ENCODE data around the gene PDE10A. TPM values are rescaled to one million over a fixed set of nuclear protein-coding genes. Genes with fewer than 3 reads are reported as not detected.
"Not testable (repeated sequence)": the region's sequence is repeated elsewhere in the genome, so short reads cannot be mapped to it uniquely, and the experiment has no call there.

Gene PDE10A
- total RNA-seq, 6 experiments from 2014 or later = 1.2 to 2.0 (median 1.6) TPM; not detected in 2

- H3K4me1 Mint-ChIP-seq (ENCODE audit: low read depth) = no peaks in the 10 kb centered on the region
- H3K27me3 Mint-ChIP-seq (ENCODE audit: insufficient read depth) = no peaks in the 10 kb centered on the region
- no peak overlapping the region for H3K27ac Mint-ChIP-seq
- no peak overlapping the region for H3K4me3 Mint-ChIP-seq
- peaks cover 28% of the 10 kb centered on the region for H3K9me3 Mint-ChIP-seq
- no peak for TF ChIP-seq CTCF (IDR thresholded peaks at IDR 0.05)
- DNase-seq = no peak
- H3K36me3 Mint-ChIP-seq (ENCODE audit: low read depth) = peaks cover 2% of the 10 kb centered on the region
Observed at GRCh38 chr6:165566088-165566828, 96.8 kb downstream of the PDE10A start.

- Mint-ChIP-seq H3K4me1 (ENCODE audit: low read depth) (no peaks in the 10 kb centered on the region), H3K4me3 (no peak overlapping the region), H3K9me3 (peaks cover 31% of the 10 kb centered on the region), H3K36me3 (ENCODE audit: low read depth) (peaks cover 9% of the 10 kb centered on the region; the same call in 1 of the 2 replicates), H3K27me3 (ENCODE audit: insufficient read depth) (no peaks in the 10 kb centered on the region), H3K27ac (no peak overlapping the region)
- no peak for TF ChIP-seq CTCF (IDR thresholded peaks at IDR 0.05)
- no peak for DNase-seq
Observed at GRCh38 chr6:165562421-165563090, 100.5 kb downstream of the PDE10A start.

- TF ChIP-seq CTCF (IDR thresholded peaks at IDR 0.05) = no peak
- no peak overlapping the region for H3K27ac Mint-ChIP-seq
- no peak overlapping the region for H3K4me3 Mint-ChIP-seq
- H3K36me3 Mint-ChIP-seq (ENCODE audit: low read depth) = peaks cover 9% of the 10 kb centered on the region; the same call in 1 of the 2 replicates
- peaks cover 31% of the 10 kb centered on the region for H3K9me3 Mint-ChIP-seq
- no peak for DNase-seq
- H3K27me3 Mint-ChIP-seq (ENCODE audit: insufficient read depth) = no peaks in the 10 kb centered on the region
- H3K4me1 Mint-ChIP-seq (ENCODE audit: low read depth) = no peaks in the 10 kb centered on the region
Observed at GRCh38 chr6:165559632-165560031, 103.4 kb downstream of the PDE10A start.

GRCh38 chr6:165558097-165558496, 104.9 kb downstream of the PDE10A start:
- not testable (repeated sequence) for DNase-seq; H3K36me3 Mint-ChIP-seq (ENCODE audit: low read depth); H3K27ac Mint-ChIP-seq; H3K4me3 Mint-ChIP-seq; H3K4me1 Mint-ChIP-seq (ENCODE audit: low read depth); H3K27me3 Mint-ChIP-seq (ENCODE audit: insufficient read depth)
- peaks cover 46% of the 10 kb centered on the region for H3K9me3 Mint-ChIP-seq

GRCh38 chr6:165557674-165558073, 105.4 kb downstream of the PDE10A start:
- Mint-ChIP-seq H3K4me1 (ENCODE audit: low read depth) (no peaks in the 10 kb centered on the region), H3K36me3 (ENCODE audit: low read depth) (peaks cover 9% of the 10 kb centered on the region; the same call in 1 of the 2 replicates), H3K9me3 (peaks cover 50% of the 10 kb centered on the region), H3K27me3 (ENCODE audit: insufficient read depth) (no peaks in the 10 kb centered on the region), H3K4me3 (no peak overlapping the region), H3K27ac (no peak overlapping the region)
- DNase-seq = no peak
- TF ChIP-seq CTCF (IDR thresholded peaks at IDR 0.05) = no peak
